AG20443 (cell line): Measurements from ENCODE around the gene TEX261.
"Not testable (repeated sequence)": the region's sequence is repeated elsewhere in the genome, so short reads cannot be mapped to it uniquely, and the experiment has no call there.

Experiments
- DNase-seq: peaks from one replicate; pipeline ENCODE4 v3.0.0; 2012; ENCODE audit warnings: low spot score, mixed read lengths

Gene TEX261

DNA sequence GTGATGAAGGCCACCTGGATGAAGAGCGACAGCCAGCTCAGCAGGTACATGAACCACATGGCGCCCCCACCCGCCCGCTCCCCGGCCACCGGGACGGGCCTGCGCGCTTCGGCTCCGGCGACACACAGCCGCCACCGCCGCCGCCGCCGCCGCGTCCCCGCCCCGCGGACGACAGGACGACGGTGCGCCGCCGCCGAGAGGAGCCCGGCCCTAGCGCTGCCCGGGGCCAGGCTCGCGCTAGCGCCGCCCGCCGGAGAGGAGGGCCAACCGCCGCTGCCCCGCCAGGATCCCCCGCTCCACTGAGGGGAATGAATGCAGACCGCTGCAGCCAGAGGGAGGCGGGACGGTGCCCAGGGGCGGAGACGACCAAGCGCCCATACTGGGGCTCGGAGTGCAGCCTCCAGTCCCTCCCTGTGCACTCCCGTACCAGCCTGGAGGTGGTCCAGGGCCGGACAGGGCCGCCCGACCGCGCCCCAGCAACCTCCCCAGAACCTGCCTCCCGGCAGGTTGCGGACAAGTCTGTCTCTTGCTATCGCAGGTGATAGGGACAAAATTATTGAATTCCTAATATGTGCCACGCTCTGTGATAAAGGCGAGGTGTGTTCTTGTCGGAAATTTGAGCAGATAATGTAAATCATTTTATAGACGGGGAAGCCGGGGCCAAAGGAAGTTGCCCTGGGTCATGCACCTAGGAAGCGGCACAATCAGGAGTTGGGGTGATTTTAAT, at the start of gene TEX261:
TSS of gene TEX261 (minus strand) at position 175 of the 727 bp plus-strand sequence. CDS start at position 59, 116 bp downstream.
- peak; percentile 97 for DNase-seq

DNA sequence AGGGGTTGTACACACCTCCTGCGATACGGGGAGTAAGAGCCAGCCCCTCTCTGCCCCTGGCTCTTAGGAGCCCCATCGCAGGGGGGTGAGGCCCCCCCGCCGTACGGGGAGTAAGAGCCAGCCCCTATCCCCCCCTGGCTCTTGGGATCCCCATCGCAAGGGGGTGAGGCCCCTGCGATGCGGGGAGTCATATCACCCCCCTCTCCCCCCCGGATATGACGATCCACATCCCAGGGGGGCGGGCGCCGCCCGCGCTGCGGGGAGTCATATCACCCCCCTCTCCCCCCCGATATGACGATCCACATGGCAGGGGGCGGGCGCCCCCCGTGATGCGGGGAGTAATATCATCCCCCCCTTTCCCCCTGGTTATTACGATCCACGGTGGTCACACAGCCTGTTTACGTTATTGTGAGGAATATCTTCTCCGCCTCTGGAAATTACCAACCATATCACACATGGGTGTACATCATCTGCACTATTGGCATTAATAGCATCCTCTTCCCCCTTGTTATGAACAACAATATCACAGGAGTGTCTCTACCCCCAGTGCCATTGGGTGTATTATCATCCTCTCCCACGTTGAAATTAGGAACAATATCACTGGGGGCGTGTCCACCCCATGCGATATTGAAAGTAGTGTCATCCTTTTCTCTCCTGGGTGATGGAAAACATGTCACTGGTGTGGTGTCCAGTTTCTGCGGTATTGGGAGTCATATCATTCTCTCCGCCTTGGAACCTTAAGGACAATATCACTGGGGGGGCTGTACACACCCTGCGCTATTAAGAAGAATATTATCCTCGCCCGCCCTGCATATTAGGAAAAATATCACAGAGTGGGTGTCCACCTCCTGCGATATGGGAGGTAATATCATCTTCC, 49.1 kb upstream of the TEX261 start:
- DNase-seq = no peak

DNA sequence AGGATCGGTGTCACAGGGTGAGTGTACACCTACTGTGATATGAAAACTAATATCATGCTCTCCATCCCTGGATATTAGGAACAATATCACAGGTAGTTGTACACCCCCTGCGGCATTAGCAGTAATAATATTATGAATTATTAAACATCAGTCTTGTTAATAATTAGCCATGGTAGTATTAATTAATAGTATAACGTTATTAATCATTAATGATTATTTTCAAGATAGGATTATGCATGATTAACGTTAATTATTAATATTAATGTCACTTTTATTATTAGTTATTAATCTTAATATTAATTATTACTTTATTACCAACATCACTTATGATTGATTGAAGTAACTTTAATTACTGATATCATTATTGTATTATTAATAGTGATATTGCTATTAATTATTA, 47.6 kb upstream of the TEX261 start:
- no peak for DNase-seq

DNA sequence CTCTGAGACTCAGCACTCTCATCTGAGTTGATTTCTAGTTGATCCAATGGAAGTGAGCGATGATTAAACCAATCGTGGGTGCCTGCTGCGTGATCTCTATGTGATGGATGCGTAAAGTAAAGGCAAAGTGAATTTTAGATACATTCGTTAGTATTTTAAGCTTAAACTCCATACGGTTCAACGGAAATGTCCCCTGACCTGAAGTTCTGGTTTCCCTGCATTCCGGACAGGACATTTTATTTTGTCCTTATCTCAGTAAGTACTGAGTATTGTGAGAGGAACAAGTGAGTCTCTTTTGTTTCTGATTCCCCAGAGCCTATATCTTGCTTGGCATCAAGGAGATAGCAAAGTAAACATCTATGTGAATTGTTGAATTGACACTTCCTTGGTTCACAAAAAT, 41.6 kb upstream of the TEX261 start:
- DNase-seq = not testable (repeated sequence)

DNA sequence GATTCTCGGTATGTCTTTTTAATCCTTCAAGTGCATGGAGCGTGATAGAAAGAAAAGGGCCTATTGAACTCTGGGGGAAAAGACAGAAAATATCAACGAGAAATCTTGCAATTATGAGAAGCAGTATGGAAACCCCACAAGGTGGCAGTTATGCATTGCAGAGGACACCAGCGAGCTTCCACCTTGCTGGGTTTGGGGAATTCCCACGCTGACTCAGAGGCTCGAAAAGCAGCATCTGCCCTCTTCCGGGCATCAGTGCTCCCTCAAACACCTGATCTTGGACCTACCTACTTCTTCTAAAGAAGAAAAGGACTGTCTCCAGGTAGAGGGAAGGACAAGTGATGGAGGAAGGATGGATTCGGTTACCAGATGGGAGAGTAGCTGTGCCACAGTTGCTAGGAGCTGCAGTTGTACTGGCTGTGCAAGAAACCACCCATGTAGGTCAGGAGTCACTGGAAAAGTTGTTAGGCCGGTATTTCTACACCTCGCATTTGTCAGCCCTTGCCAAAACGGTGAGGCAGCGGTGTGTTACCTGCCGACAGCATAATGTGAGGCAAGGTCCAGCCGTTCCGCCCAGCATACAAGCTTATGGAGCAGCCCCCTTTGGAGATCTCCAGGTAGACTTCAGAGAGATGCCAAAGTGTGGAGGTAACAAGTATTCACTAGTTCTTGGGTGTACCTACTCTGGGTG, 29.0 kb upstream of the TEX261 start:
- not testable (repeated sequence) for DNase-seq

DNA sequence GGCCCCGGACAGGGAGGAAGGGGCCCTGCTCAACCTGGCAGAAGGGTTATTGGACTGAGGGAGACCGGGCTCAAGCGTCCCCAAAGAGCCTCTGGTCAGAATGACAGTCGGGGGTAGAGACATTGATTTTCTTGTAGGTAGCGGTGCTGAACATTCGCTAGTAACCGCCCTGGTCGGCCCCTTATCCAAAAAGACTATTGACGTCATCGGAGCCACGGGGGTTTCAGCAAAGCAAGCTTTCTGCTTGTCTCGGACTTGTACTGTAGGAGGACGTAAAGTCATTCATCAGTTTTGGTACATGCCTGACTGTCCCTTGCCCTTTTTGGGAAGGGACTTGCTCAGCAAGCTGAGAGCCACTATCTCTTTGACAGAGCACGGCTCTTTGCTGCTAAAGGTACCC, 26.7 kb upstream of the TEX261 start:
- not testable (repeated sequence) for DNase-seq

DNA sequence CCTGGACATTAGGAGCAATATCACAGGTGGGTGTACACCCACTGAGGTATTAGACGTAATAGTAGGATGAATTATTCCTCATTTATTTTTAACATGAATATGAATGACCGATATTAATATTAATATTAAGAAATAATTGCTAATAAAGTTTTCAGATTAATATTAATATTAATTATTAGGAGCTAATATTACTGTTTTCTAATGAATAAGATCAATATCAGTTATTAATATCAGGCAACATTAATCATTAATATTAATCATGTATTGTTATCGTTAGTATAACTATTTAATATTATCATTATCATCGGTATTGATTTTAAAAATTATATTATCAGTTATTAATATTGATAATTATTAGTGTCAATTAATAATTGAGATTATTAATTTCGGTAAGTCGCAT, 25.3 kb upstream of the TEX261 start:
- DNase-seq = not testable (repeated sequence)

DNA sequence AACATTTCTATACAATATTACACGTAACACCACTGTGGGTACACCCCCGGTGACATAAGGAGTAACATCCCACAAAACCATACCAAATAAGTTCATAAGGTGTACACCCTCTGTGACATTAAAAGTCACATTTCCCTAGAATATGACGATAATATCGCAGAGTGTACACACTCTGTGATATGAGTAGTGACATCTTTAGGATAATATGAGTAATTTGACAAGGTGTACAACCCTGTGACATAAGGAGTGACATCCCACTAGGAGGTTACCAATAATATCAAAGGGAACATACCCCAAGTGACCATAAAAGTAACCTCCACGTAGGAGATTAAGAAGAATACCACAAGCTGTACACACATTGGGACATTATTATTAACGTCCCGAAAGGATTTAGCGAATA, 24.0 kb upstream of the TEX261 start:
- no peak for DNase-seq

DNA sequence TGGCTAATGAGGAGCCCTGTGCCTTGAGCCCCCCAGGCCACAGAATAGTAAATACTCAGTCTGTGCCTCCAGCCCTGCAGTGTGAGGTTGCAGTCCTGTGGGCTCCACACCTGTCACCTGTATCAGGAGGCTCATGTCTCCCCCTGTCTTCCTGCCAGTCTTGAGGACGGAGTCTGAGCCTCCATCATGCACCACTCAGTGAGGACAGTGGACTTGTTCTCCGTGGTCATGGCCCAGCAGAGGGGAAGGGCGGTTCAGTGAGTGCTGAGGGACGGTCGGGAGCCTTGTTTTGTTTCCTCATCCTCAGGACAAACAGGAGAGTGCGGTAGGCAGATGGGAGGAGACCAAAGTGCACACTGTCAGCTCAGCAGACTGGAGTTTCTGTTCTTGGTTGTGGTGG, 17.1 kb upstream of the TEX261 start:
- not testable (repeated sequence) for DNase-seq

DNA sequence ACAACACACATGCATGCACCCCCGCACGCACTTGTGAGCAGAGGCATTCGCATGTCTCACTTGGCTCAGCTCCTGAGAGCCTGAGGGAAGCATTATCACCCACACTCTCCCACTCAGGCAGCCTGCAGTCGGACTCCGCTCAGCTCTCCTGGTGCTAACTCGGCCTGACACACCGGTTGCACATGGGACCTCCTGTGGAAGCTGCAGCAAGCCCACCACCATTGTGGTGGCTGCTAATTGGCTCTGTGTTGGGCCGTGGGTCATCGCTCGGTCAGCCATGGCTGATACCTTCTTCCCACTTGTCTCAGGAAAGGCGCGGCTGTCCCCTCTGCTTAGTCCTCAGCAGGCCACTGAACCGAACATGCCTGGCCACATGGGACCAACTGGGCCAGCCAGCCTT, 13.7 kb upstream of the TEX261 start:
- no peak for DNase-seq

DNA sequence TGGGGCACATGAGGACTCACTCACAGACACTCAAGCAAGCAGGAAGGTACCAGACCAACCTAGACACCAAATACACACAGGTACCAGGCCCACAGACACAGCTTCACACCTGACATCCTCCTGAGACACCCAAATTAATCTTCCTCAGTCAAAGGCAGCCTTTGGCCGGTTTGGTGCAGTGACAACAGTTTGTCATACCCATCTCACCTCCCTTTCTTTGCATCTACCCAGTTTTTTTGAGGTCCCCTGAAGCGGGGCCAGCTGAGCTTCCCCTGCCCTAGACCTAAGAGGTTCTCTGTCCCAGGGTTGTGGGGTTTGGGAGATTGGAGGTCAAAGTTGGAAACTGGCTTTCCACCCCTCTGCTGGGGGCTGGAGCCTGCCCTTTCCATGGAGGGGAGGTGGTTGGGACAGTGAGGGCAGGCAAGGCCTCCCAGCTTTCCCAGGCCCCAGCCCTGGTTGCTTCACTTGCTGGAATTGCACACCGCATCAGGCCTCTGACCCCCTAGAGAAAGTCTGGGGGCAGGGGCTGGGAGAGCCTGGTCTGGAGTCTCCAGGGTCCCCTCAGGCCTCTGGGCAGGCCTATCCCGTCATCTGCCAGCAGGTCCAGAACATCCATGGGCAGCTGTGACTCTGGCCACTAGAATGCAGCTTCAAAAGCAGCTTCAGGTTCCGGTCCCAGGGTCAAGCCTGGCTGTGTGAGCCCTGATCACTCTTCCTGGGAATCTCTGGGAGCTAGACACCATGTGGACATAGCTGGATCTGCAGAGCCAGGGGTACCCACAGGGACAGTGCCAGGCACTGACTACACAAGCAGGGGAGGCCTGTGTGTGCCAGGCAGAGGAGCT, 12.5 kb upstream of the TEX261 start:
- no peak for DNase-seq

DNA sequence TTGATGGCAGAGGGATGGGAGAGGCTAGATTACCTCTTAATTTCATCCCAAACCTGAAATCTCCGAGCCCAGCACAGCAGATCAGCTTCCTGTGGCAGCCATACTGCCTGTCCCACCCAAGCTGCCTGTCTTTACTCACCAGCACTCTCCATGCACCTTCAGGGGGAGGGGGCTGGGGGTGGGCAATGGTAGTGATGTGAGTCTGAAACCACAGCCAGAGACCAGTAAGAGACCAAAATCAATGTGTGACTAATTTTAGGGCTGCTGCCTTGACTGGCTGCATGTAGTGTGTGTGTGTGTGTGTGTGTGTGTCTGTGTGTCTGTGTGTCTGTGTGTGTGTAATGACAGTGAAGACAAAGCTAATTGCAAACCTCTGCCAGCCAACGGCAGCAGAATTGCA, 11.7 kb upstream of the TEX261 start:
- no peak for DNase-seq

DNA sequence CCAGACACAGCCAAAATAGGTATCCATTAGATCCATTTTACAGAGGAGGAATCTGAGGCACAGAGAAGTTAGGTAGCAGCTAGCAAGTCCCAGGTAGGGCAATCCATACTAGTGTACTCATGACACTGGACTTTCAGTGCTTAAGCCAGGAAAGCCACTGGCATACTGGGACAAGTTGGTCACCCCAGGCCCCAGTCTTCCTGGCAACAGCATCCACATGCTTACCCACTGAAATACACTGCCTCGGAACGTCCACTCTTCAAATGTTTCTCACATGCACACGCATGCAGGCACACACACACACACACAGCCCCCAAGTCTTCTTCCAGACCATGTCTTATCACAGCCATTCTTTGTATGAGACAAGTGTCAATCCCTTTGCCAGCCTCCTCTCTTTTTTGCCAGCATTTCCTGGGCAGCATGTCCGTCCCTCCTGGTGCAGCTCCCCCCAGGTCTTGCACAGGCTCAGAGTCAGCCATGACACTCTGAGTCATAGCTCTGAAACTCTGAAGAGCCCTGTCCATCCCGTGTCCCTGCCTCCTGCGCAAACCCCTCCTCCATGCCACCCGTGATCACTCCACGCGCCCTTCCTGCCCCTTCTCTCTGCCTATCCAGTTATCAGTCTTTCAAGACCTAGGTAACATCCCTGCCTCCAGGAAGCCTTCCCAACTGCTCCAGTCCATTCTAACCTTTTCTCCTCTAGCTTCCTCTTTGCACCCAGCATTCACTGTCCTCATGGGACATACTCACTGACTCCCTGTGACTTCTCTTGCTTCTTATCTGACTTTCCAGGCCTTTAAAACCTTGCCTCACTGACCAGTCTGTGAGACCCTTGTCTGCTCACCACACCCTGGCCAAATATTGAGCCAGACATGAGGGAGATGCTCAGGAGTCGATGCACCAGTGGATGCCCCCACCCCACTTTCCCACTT, 10.9 kb upstream of the TEX261 start:
- no peak for DNase-seq

DNA sequence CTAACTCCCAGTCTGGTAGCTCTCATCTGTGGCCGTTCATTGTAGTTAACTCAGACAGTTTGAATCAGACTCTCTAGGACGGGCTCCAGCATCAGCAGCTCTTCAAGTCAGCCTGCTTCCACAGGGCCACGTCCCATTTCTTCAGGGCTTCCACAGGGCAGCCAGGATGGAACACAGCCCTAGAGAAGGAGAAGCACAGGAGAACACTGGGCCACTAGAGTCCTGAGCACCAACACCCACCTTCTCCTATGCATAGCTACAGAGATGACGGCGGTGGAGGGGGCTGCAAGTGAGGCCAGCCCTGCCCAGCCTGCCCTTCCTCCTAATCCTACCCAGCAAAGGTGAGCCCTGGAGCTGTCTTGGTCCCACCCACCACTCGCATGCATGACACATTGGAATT, 10.2 kb upstream of the TEX261 start:
- no peak for DNase-seq

DNA sequence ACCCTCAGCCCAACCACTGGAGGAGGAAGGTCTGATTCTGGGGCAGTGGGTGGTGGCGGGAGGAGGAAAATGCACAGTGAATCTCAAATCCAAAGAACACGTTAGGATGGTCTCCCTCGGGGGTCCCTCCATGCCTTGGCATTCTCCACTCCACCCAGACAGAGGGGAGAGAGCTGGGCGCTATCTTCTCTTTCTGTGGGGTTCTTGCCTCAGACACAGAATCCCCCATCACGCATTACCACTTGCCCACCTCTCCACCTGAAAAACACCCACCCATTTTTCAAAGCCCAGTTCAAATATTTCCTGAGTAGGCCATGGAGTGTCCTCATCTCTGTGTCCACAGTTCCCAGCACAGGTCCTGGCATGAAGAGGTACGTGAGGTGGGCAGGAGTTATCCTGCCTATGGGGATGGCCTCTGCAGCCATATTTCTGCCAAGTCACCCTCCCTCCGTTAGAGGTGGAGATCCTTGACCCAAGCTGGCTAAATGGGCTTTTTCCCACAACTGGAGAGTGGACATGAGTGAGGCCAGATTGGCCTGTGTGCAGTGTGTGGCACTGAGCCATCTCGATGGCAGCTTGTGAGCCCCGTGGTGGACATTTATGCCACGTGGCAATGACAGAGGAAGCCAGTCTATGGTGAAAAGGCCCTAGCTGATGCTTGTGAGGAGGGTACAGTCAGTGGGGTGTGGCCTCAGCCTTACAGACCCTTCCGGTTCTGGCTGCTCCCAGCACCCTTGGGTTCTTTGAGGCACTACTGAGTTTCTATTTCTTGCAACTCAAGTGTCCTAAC, 9.5 kb upstream of the TEX261 start:
- DNase-seq = no peak

DNA sequence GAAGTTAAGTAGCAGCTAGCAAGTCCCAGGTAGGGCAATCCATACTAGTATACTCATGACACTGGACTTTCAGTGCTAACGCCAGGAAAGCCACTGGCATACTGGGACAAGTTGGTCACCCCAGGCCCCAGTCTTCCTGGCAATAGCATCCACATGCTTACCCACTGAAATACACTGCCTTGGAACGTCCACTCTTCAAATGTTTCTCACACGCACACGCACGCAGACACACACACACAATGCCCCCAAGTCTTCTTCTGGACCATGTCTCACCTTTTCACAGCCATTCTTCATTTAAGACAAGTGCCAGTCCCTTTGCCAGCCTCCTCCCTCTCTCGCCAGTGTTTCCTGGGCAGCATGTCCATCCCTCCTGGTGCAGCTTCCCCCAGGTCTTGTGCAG, 8.7 kb upstream of the TEX261 start:
- DNase-seq = no peak

DNA sequence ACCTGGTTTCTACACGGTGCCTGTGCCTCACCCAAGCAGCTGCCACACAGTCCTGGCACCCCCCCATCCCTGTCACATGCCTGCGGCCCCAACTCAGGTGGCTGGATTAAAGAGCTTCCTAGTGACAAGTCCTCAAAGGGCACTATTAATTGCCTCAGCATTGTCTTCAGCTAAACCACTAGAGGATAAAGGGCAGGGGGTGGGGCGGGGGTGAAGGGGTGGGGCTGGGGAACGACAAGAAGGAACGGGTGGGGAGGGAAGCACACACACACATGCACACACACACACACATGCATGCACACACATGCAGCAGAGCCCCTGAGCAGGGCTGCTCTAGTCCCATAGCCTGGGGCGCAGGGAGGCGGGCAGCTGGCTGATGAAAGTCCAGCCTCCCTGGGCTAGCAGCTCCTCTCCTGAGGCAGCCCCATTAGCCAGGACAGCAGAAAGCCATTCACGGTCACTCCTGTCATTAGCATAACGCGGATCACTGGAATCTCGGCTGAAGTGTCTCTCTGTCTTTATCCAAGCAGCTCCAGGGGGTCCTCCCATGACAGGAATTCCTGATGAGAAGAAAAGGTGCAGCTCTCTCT, 7.4 kb upstream of the TEX261 start:
- no peak for DNase-seq

DNA sequence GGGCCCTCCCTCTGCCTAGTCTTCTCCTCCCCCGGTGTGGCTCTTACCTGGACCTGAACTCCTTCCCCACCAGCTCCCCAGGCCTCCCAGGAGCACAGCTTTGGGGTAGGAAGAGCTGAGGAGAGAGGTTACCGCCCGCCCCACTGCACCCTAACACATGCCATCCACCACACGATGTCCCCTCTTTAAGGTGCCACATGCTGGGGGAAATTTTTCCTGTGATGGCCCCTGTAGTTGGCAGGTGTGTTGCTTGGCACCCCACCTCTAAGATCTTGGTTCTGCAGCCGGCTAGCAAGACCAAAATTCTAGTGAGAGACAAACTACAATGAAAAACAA, 6.9 kb upstream of the TEX261 start:
- DNase-seq = no peak

DNA sequence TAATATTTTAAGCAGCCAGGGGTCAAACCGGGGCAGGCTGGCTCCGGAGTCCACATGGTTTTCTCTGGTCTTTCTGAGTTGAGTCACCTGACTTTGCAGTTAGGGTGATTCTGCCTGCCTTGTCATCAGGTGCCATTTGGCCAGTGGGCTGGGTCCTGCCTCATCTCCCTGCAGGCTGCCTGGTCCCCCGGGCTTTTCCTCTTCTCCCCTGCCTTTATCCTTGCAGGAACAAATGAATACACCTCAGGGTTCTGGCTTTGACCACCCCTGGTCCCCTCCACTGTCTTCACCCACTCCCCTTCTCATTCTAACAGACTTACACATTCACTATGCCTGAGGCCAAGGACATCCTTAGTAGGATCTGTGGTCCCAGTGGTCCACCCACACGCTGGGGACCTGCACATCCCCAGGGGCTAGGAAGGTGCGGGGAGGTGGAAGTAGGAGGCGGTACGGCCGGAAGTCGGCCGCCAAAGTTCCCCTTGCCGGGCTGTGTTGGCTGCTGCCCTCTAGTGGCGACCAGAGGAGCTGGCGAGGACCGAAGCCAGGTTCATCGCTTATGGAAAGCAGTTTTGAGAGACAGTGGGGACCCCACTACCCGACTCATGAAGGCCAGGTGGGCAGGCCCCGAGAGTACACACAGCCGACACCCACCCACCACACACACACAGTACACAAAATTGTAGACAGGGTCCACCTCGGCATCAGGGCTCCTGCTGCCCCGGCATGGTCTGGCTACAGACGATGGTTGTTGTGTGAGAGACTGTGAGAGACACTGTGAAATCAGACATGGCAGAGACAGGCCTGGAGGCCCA, 6.3 kb upstream of the TEX261 start:
- DNase-seq = peak; percentile 88
